Activated CD8-positive, alpha-beta T cell treated with anti-CD3 and anti-CD28 coated beads for 36 hours (primary cell): Measurements from ENCODE around the gene TBC1D1. TPM values are rescaled to one million over a fixed set of nuclear protein-coding genes. Genes with fewer than 3 reads are reported as not detected.

Source experiments
- ATAC-seq: fragments of 200-7000 bp; cut with Tn5 transposase; one replicate; pipeline ENCODE4 v1.10.0; 2021; ENCODE audit warnings: mild to moderate bottlenecking, moderate library complexity
- CTCF ChIA-PET: fragments of 350-600 bp; sonication (Branson Sonifier 250); formaldehyde crosslinking; loops from one replicate; lab custom pipeline; 2021; ENCODE audit warnings: antibody characterized with exemption; lab: Charles Lee
- POLR2A ChIA-PET: fragments of 350-600 bp; sonication (Branson Sonifier 250); formaldehyde crosslinking; loops from one replicate; lab custom pipeline; 2021; ENCODE audit warnings: antibody characterized with exemption; lab: Charles Lee
- DNase-seq: peaks from one replicate; pipeline ENCODE4 v3.0.0-alpha.2; 2020
- H3K27ac Mint-ChIP-seq: one replicate; pipeline ENCODE4 v1.8.0; 2021; ENCODE audit warnings: mild to moderate bottlenecking, mixed read lengths
- H3K27me3 Mint-ChIP-seq: one replicate; pipeline ENCODE4 v1.8.0; 2021; ENCODE audit warnings: mixed read lengths
- H3K36me3 Mint-ChIP-seq: one replicate; pipeline ENCODE4 v1.8.0; 2021; ENCODE audit warnings: low read depth, mixed read lengths
- H3K4me1 Mint-ChIP-seq: one replicate; pipeline ENCODE4 v1.8.0; 2021; ENCODE audit warnings: low read depth, mixed read lengths
- H3K4me3 Mint-ChIP-seq: one replicate; pipeline ENCODE4 v1.8.0; 2021; ENCODE audit warnings: mild to moderate bottlenecking, moderate library complexity, mixed read lengths
- H3K9me3 Mint-ChIP-seq: one replicate; pipeline ENCODE4 v1.8.0; 2021; ENCODE audit warnings: mixed read lengths
- intact Hi-C: fragments of 100-400 bp; cut with micrococcal nuclease; formaldehyde crosslinking; loops from one replicate; pipeline ENCODE4 v1.10.0; 2022
- total RNA-seq, 2 experiments: library from RNA; stranded (reverse); gene quantifications; one replicate each; pipeline ENCODE4 v1.2.3, GENCODE V29; 2021
- TF ChIP-seq, protein P1 (sequence below): fragments of 200-600 bp; IDR thresholded peaks from one replicate; pipeline ENCODE4 v1.8.0; 2022; ENCODE audit warnings: antibody characterized with exemption, mild to moderate bottlenecking

Gene TBC1D1
- total RNA-seq, 2 experiments from 2014 or later = 79.4 to 91.4 TPM

DNA sequence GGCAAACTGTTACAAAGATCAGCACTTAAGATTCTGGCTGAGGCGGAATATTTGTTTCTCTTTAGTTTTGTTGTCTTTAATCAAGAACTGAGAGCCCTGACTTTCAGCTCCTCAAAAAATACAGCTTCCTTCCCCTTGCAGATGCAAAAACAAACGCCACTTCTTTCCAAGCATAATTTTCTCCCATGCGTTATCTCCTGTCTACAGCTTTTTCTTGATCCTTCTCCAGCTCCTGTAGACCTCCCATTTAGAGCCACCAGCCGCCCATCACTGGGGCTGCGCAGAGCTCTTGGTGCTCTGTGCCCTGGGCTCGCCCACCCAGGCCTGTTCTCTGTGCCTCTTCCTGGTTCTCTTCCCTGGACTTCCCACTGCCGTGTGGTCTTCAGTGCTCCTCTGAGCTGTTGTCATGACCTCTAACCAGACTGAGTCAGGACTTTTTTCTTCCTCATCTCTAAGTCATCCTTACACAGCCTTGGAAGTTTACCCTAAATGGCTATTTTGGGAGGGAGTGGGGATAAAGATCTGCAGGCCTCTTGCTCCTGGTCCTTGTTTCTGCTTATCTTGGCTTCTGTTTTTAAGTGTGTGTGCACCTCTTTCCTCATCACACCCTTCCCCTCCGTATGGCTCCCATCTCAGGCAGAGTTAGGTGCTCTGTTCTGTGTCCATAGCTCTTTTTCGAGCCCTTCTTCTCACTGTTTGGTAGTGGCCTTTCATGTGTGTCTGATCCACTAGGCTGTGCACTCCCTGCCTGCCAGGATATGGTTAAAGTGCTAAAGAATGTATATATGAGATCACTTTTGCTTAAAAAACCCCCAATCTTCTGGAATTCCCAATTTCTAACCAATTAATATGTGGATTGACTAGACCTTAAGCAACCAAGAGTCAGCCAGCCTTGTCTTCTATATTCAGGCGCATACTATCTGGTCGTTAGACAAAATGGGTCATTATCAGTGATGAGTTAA lies 191.8 kb downstream of the TBC1D1 start:
- no peak for DNase-seq
- H3K4me1 Mint-ChIP-seq = peaks cover 11% of the 10 kb centered on the region
- ChIA-PET CTCF (interaction anchor here (0.8 to 1.3 kb wide), 3 partner anchors 21 to 649 kb away, joined by 3 read pairs; no protein-coding TSS in a partner anchor), POLR2A (no interaction called here)
- H3K27me3 Mint-ChIP-seq = no peaks in the 10 kb centered on the region
- intact Hi-C loops = no loop called here
- TF ChIP-seq, protein P1, sequence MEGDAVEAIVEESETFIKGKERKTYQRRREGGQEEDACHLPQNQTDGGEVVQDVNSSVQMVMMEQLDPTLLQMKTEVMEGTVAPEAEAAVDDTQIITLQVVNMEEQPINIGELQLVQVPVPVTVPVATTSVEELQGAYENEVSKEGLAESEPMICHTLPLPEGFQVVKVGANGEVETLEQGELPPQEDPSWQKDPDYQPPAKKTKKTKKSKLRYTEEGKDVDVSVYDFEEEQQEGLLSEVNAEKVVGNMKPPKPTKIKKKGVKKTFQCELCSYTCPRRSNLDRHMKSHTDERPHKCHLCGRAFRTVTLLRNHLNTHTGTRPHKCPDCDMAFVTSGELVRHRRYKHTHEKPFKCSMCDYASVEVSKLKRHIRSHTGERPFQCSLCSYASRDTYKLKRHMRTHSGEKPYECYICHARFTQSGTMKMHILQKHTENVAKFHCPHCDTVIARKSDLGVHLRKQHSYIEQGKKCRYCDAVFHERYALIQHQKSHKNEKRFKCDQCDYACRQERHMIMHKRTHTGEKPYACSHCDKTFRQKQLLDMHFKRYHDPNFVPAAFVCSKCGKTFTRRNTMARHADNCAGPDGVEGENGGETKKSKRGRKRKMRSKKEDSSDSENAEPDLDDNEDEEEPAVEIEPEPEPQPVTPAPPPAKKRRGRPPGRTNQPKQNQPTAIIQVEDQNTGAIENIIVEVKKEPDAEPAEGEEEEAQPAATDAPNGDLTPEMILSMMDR = no peak
- no peaks in the 10 kb centered on the region for H3K9me3 Mint-ChIP-seq
- no peak overlapping the region for H3K4me3 Mint-ChIP-seq
- peaks cover 6% of the 10 kb centered on the region for H3K36me3 Mint-ChIP-seq
- H3K27ac Mint-ChIP-seq = no peak overlapping the region
- ATAC-seq = no peak

DNA sequence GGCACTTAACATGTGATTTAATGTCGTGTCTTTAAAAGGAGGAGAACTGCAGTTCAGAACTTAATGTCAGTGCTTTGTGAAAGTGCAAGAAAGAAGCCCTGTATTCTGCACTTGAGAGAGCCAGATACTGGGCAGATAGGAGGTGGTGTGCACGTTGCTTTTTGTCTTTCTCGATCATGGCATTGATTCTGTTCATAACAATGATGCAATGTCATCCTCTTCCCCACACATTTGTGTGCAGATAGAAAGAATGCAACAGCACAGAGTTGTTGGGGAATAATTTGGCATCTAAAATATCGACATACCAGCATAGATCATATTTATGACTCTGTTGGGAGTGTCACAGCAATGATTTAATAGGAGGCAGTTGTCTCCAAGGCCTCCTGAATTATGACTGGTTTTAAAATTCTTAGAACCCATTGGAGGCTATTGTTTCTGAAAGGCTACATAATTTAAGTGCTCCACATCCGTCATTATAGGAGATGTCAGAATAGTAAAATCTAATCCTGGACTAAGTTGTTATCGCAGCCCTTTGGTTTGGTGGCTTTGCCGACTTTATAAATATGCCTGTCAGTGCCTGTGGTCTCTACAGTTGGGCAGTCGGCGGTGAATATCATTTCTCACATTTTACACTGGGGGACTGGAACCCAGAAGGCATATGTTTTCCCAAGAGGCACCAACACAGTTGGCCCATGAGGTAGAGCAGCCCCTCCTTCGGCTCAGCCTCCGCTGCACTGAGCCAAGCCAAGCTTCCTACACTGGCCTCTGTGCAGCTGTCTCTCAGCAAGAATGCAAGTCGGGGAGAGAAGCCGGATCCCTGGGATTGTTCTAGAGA lies 194.2 kb downstream of the TBC1D1 start:
- no peak overlapping the region for H3K4me3 Mint-ChIP-seq

DNA sequence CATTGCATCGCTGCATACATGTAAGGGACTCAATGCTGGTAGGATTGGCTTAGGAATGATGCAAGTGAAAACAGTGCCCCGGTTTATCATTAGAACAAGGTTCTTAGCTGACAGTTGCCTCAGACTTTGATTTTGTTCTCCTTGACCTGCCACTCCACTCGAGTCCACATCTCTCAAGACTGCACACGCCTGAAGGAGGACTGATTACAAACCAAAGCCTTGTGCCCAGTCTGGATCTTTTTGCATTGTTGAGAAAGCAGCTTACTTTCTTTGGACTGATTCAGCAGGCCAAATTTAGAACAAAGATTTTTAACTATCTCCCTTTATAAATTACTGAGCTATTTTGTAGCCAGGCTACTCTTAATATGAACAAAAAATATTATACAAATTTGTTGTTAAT lies 194.9 kb downstream of the TBC1D1 start:
- ChIA-PET POLR2A (interaction anchor here (0.7 to 0.8 kb wide), 2 partner anchors 9 to 11 kb away, joined by 3 read pairs; no protein-coding TSS in a partner anchor), CTCF (interaction anchor here (1.0 to 2.5 kb wide), 2 partner anchors 24 to 30 kb away, joined by 3 to 9 read pairs; no protein-coding TSS in a partner anchor)
- Mint-ChIP-seq H3K27ac (no peak overlapping the region), H3K9me3 (no peaks in the 10 kb centered on the region), H3K4me3 (no peak overlapping the region), H3K4me1 (peaks cover 10% of the 10 kb centered on the region), H3K27me3 (no peaks in the 10 kb centered on the region), H3K36me3 (peaks cover 16% of the 10 kb centered on the region)
- DNase-seq (no peak), ATAC-seq (no peak)
- TF ChIP-seq, protein P1 = no peak
- intact Hi-C loops = no loop called here

More for the DNA sequence above, 194.2 kb downstream of the TBC1D1 start:
- H3K4me1 Mint-ChIP-seq = peaks cover 4% of the 10 kb centered on the region
- H3K36me3 Mint-ChIP-seq = peaks cover 10% of the 10 kb centered on the region
- ChIA-PET POLR2A (interaction anchor here (0.7 to 0.8 kb wide), 2 partner anchors 8 to 11 kb away, joined by 3 read pairs; no protein-coding TSS in a partner anchor), CTCF (interaction anchor here (2.5 kb wide), 1 partner anchor 23 kb away, joined by 9 read pairs; no protein-coding TSS in a partner anchor)
- TF ChIP-seq, protein P1 = no peak
- H3K27me3 Mint-ChIP-seq = no peaks in the 10 kb centered on the region
- no peaks in the 10 kb centered on the region for H3K9me3 Mint-ChIP-seq
- H3K27ac Mint-ChIP-seq = no peak overlapping the region
- no peak for DNase-seq
- intact Hi-C loops = no loop called here
- no peak for ATAC-seq

DNA sequence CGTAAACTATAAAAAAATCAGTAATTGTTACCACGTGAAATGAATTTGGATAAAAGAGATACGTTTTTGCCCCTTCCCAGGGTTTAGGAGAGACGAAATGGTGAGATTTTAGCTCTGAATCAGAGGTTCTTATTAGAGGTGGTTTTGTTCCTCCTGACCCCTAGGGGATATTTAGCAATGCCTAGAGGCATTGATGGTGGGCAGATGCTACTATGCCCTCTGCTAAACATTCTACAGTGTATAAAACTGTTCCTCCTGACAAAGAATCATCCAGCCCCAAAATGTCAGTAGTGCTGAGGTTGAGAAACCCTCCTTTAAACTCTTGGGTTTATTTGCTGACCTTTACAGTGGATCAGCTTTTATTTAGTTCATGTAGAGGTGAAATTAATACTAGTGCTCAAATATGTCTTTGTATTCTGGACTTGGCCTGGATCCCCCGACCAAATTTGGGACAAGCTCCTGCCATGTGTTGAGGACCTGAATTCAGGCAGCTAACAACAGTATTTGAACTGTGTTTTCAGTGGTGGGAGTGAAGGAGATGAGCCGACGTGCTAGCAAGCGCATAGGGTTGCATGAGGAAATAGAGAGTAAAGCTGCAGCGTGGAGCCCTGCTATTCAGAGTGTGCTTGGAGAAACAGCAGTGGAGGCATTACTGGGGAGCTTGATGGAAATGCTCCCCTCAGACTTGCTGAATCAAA lies 195.4 kb downstream of the TBC1D1 start:
- Mint-ChIP-seq H3K4me3 (no peak overlapping the region), H3K36me3 (peaks cover 22% of the 10 kb centered on the region), H3K9me3 (no peaks in the 10 kb centered on the region), H3K4me1 (peaks cover 16% of the 10 kb centered on the region), H3K27ac (no peak overlapping the region), H3K27me3 (no peaks in the 10 kb centered on the region)
- ChIA-PET CTCF (interaction anchor here (0.7 to 2.5 kb wide), 4 partner anchors 24 to 93 kb away, joined by 3 to 9 read pairs (median 4); no protein-coding TSS in a partner anchor), POLR2A (interaction anchor here (0.7 to 0.8 kb wide), 2 partner anchors 10 kb away, joined by 3 read pairs; no protein-coding TSS in a partner anchor)
- TF ChIP-seq, protein P1 = no peak
- no peak for DNase-seq
- intact Hi-C loops = no loop called here
- no peak for ATAC-seq
